ENCODE measurements around the gene SBF1. TPM values are rescaled to one million over a fixed set of nuclear protein-coding genes. Genes with fewer than 3 reads are reported as not detected.

Gene SBF1
- total RNA-seq, 1 donor from 2014 or later, result 104 TPM

GRCh38 chr22:50420015-50420414 lies 54.8 kb downstream of the SBF1 start:
- Mint-ChIP-seq H3K4me1 (ENCODE audit: low read depth) (no peaks in the 10 kb centered on the region), H3K27me3 (ENCODE audit: low read depth) (no peaks in the 10 kb centered on the region), H3K36me3 (ENCODE audit: low read depth) (peaks cover 31% of the 10 kb centered on the region), H3K9me3 (ENCODE audit: low read depth) (no peaks in the 10 kb centered on the region), H3K4me3 (ENCODE audit: unreplicated experiment) (no peak overlapping the region), H3K27ac (ENCODE audit: unreplicated experiment) (no peak overlapping the region)
- no peak for TF ChIP-seq CTCF (IDR thresholded peaks at IDR 0.05)
- no peak for DNase-seq (ENCODE audit: low spot score)

GRCh38 chr22:50419116-50419515 lies 55.7 kb downstream of the SBF1 start:
- Mint-ChIP-seq H3K36me3 (ENCODE audit: low read depth) (peaks cover 28% of the 10 kb centered on the region), H3K4me1 (ENCODE audit: low read depth) (no peaks in the 10 kb centered on the region), H3K27me3 (ENCODE audit: low read depth) (no peaks in the 10 kb centered on the region), H3K4me3 (ENCODE audit: unreplicated experiment) (no peak overlapping the region), H3K9me3 (ENCODE audit: low read depth) (no peaks in the 10 kb centered on the region), H3K27ac (ENCODE audit: unreplicated experiment) (no peak overlapping the region)
- TF ChIP-seq CTCF (IDR thresholded peaks at IDR 0.05), result no peak
- no peak for DNase-seq (ENCODE audit: low spot score)

GRCh38 chr22:50418624-50419023 lies 56.2 kb downstream of the SBF1 start:
- Mint-ChIP-seq H3K4me3 (ENCODE audit: unreplicated experiment) (no peak overlapping the region), H3K4me1 (ENCODE audit: low read depth) (no peaks in the 10 kb centered on the region), H3K27ac (ENCODE audit: unreplicated experiment) (no peak overlapping the region), H3K36me3 (ENCODE audit: low read depth) (peaks cover 29% of the 10 kb centered on the region), H3K9me3 (ENCODE audit: low read depth) (no peaks in the 10 kb centered on the region), H3K27me3 (ENCODE audit: low read depth) (no peaks in the 10 kb centered on the region)
- no peak for TF ChIP-seq CTCF (IDR thresholded peaks at IDR 0.05)
- no peak for DNase-seq (ENCODE audit: low spot score)

GRCh38 chr22:50417411-50418210 lies 57.2 kb downstream of the SBF1 start:
- TF ChIP-seq CTCF (IDR thresholded peaks at IDR 0.05), result no peak
- Mint-ChIP-seq H3K4me1 (ENCODE audit: low read depth) (no peaks in the 10 kb centered on the region), H3K36me3 (ENCODE audit: low read depth) (peaks cover 28% of the 10 kb centered on the region), H3K27ac (ENCODE audit: unreplicated experiment) (no peak overlapping the region), H3K9me3 (ENCODE audit: low read depth) (no peaks in the 10 kb centered on the region), H3K4me3 (ENCODE audit: unreplicated experiment) (no peak overlapping the region), H3K27me3 (ENCODE audit: low read depth) (no peaks in the 10 kb centered on the region)
- no peak for DNase-seq (ENCODE audit: low spot score)

- no peak overlapping the region for H3K4me3 Mint-ChIP-seq (ENCODE audit: unreplicated experiment)
- H3K4me1 Mint-ChIP-seq (ENCODE audit: low read depth), result no peaks in the 10 kb centered on the region
- TF ChIP-seq CTCF (IDR thresholded peaks at IDR 0.05), result no peak
- peaks cover 28% of the 10 kb centered on the region for H3K36me3 Mint-ChIP-seq (ENCODE audit: low read depth)
- no peak overlapping the region for H3K27ac Mint-ChIP-seq (ENCODE audit: unreplicated experiment)
- no peak for DNase-seq (ENCODE audit: low spot score)
- no peaks in the 10 kb centered on the region for H3K27me3 Mint-ChIP-seq (ENCODE audit: low read depth)
- no peaks in the 10 kb centered on the region for H3K9me3 Mint-ChIP-seq (ENCODE audit: low read depth)
Observed at GRCh38 chr22:50416996-50417395, 57.8 kb downstream of the SBF1 start.

Data from chondrocyte (in vitro differentiated cells).